OCI-LY1 (cell line): Measurements from ENCODE around the gene BSG.

Experiments
- H2AFZ ChIP-seq: fragments of 200-600 bp; sonication (generic), shearing (Covaris generic); 2 replicates; pipeline ENCODE4 v1.6.0; 2014; ENCODE audit warnings: antibody characterized with exemption, mild to moderate bottlenecking, low read length
- H3F3A ChIP-seq: fragments of 200-600 bp; sonication (generic), shearing (Covaris generic); 2 replicates; pipeline ENCODE4 v1.6.0; 2014; ENCODE audit warnings: mild to moderate bottlenecking, antibody characterized with exemption, low read length, moderate library complexity; ENCODE audit not compliant: insufficient read depth
- H3K27ac ChIP-seq: fragments of 200-600 bp; sonication (generic); 2 replicates; pipeline ENCODE4 v1.5.1; 2014; ENCODE audit warnings: low read length, mixed run types, mild to moderate bottlenecking, low read depth; ENCODE audit not compliant: poor library complexity, severe bottlenecking
- H3K27me3 ChIP-seq: fragments of 200-600 bp; sonication (generic); 2 replicates; pipeline ENCODE4 v1.6.0; 2014; ENCODE audit warnings: antibody characterized with exemption, mild to moderate bottlenecking, low read length, moderate library complexity; ENCODE audit not compliant: insufficient read depth
- H3K36me3 ChIP-seq: fragments of 200-600 bp; sonication (generic); 2 replicates; pipeline ENCODE4 v1.6.1; 2014; ENCODE audit warnings: mild to moderate bottlenecking, antibody characterized with exemption, low read length, moderate library complexity, mixed read lengths; ENCODE audit not compliant: insufficient read depth
- H3K4me1 ChIP-seq: fragments of 200-600 bp; sonication (generic); 2 replicates; pipeline ENCODE4 v1.5.1; 2014; ENCODE audit warnings: mild to moderate bottlenecking, low read length, moderate library complexity; ENCODE audit not compliant: insufficient read depth, severe bottlenecking
- H3K4me2 ChIP-seq: fragments of 200-600 bp; sonication (generic), shearing (Covaris generic); 2 replicates; pipeline ENCODE4 v1.6.1; 2014; ENCODE audit warnings: low read length
- H3K4me3 ChIP-seq: fragments of 200-600 bp; sonication (generic); 2 replicates; pipeline ENCODE4 v1.5.1; 2014; ENCODE audit warnings: low read length, low read depth, mild to moderate bottlenecking, mixed read lengths; ENCODE audit not compliant: poor library complexity, severe bottlenecking
- H3K79me2 ChIP-seq: fragments of 200-600 bp; shearing (Covaris generic); 2 replicates; pipeline ENCODE4 v1.6.1; 2016; ENCODE audit warnings: mixed run types, low read length, mixed read lengths; ENCODE audit not compliant: insufficient read depth
- H3K9ac ChIP-seq: fragments of 200-600 bp; sonication (generic), shearing (Covaris generic); 2 replicates; pipeline ENCODE4 v1.6.1; 2014; ENCODE audit warnings: mild to moderate bottlenecking, low read length, mixed read lengths
- H3K9me2 ChIP-seq: fragments of 200-600 bp; sonication (generic), shearing (Covaris generic); 2 replicates; pipeline ENCODE4 v1.6.1; 2014; ENCODE audit warnings: low read depth, mild to moderate bottlenecking, low read length, mixed read lengths
- H3K9me3 ChIP-seq: fragments of 200-600 bp; shearing (Covaris generic); 2 replicates; pipeline ENCODE4 v1.6.1; 2014; ENCODE audit warnings: low read length, mixed read lengths
- H4K20me1 ChIP-seq: fragments of 200-600 bp; sonication (generic), shearing (Covaris generic); 2 replicates; pipeline ENCODE4 v1.6.0; 2016; ENCODE audit warnings: mild to moderate bottlenecking, low read length; ENCODE audit not compliant: insufficient read depth
- EZH2 ChIP-seq: fragments of 200-600 bp; sonication (generic), shearing (Covaris generic); IDR thresholded peaks from 2 replicates; pipeline ENCODE4 v1.8.0; 2017; ENCODE audit warnings: borderline replicate concordance, mixed run types, mild to moderate bottlenecking, antibody characterized with exemption, low read length, moderate library complexity, mixed read lengths
- TF ChIP-seq, protein P1 (sequence below): fragments of 200-600 bp; sonication (generic), shearing (Covaris generic); IDR thresholded peaks from 2 replicates; pipeline ENCODE4 v1.5.1; 2017; ENCODE audit warnings: mild to moderate bottlenecking, antibody characterized with exemption, low read length, moderate library complexity, mixed read lengths

Gene BSG

DNA sequence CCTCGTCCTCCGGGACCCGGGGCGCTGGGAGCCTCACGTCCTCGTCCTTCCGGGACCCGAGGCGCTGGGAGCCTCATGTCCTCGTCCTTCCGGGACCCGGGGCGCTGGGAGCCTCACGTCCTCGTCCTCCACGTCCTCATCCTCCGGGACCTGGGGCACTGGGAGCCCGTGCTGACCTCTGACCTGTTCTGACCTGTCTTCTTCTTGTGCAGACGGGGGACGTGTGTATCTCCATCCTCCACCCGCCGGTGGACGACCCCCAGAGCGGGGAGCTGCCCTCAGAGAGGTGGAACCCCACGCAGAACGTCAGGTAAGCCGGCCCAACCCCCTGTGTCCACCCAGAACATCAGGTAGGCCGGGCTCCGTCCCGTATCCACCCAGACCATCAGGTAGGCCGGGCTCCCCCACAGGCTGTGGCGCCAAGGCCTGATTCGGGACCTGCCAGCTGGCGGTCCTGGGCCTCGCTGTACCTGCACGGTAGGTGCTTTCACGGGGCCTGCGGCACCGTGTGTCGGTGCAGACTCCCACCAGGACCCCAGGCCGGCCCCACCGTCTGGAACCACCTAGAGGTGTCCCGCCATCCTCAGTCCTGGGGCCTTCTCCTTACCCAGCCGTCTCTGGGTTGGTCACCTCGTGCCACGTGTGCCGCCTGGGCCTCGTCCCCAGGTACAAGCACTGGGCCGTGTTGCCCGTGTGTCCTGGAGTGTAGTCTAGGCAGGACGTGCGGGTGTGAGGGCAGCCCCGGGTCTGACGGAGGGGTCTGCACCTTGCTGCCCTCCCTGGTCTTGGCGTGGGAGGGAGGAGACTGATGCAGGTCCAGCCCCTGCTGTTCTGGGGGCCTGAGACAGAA, 36.1 kb upstream of the BSG start:
- H3K9me3 ChIP-seq: no peaks in the 10 kb centered on the region

DNA sequence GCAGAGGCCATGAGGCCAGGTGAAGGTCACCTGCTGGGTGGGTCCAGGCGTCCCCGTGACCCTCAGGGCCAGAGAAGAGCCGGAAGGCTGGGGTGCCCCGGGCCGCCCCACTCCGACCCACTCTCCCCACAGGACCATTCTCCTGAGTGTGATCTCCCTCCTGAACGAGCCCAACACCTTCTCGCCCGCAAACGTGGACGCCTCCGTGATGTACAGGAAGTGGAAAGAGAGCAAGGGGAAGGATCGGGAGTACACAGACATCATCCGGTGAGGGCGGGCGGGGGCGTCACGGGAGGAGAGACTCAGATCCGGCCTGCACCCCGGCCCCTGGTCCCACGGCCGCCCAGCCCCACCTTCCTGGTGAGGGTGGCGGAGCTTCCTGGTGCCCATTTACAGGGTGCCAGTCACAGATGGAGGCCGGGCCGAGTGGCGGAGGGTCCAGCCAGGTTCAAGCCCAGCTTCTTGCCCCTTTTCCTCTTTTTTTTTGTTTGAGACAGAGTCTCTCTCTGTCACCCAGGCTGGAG, 35.5 kb upstream of the BSG start:
- H3K36me3 ChIP-seq: peaks cover 14% of the 10 kb centered on the region
- no peak overlapping the region for H3K4me3 ChIP-seq
- H3K9me2 ChIP-seq: no peaks in the 10 kb centered on the region
- no peak overlapping the region for H3K9ac ChIP-seq
- H4K20me1 ChIP-seq: no peaks in the 10 kb centered on the region
- H3K27me3 ChIP-seq: no peaks in the 10 kb centered on the region
- peaks cover 19% of the 10 kb centered on the region for H3K4me1 ChIP-seq
- H3K4me2 ChIP-seq: no peak overlapping the region
- no peak overlapping the region for H3K27ac ChIP-seq
- TF ChIP-seq, protein P1, sequence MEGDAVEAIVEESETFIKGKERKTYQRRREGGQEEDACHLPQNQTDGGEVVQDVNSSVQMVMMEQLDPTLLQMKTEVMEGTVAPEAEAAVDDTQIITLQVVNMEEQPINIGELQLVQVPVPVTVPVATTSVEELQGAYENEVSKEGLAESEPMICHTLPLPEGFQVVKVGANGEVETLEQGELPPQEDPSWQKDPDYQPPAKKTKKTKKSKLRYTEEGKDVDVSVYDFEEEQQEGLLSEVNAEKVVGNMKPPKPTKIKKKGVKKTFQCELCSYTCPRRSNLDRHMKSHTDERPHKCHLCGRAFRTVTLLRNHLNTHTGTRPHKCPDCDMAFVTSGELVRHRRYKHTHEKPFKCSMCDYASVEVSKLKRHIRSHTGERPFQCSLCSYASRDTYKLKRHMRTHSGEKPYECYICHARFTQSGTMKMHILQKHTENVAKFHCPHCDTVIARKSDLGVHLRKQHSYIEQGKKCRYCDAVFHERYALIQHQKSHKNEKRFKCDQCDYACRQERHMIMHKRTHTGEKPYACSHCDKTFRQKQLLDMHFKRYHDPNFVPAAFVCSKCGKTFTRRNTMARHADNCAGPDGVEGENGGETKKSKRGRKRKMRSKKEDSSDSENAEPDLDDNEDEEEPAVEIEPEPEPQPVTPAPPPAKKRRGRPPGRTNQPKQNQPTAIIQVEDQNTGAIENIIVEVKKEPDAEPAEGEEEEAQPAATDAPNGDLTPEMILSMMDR: no peak
- TF ChIP-seq EZH2: no peak
- no peaks in the 10 kb centered on the region for H3K79me2 ChIP-seq
- H2AFZ ChIP-seq: no peak overlapping the region
- no peaks in the 10 kb centered on the region for H3K9me3 ChIP-seq
- H3F3A ChIP-seq: no peaks in the 10 kb centered on the region

More for the DNA sequence above, 36.1 kb upstream of the BSG start:
- Histone ChIP-seq H3K36me3 (peaks cover 14% of the 10 kb centered on the region), H3K4me1 (peaks cover 19% of the 10 kb centered on the region), H3F3A (no peaks in the 10 kb centered on the region), H3K9ac (no peak overlapping the region), H3K79me2 (no peaks in the 10 kb centered on the region), H3K27me3 (no peaks in the 10 kb centered on the region), H3K4me2 (no peak overlapping the region), H3K9me2 (no peaks in the 10 kb centered on the region), H4K20me1 (no peaks in the 10 kb centered on the region), H3K4me3 (no peak overlapping the region), H2AFZ (no peak overlapping the region), H3K27ac (no peak overlapping the region)
- no peak for TF ChIP-seq EZH2
- TF ChIP-seq, protein P1: no peak

DNA sequence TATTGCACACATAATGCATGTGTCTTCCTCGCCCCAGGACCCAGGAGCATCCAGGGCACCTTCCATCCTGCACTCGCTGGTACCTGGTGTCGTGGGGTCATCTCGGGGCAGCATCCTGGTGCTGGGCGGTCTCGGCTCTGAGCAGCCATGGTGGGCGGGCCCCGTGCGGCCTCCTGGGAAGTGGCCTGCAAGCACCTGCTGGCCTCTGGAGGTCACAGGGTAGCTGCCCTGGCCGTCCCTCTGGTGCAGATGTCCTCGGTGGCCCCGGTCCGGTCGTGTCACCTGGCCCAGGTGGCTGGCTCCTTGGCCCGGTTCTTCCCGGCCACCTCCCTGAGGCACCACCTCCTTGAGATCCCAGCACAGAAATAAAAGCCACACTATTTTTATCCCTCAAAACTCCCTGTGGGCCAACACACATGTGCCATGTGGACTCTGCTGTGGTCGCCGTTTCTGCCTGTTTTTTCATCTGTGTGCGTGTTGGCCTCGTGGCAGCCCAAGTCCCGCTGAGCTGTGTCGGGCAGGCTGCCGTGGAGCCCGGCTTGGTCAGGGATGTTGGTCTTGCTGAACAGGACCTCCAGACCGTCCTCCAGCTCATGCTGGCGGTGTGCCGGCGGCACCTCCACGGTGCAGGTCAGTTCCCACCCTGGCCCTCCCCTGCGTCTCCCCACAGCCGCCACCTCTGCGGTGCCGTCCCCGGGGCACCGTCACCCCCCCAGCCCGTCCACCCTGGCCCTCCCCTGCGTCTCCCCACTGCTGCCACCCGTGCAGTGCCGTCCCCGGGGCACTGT, 33.6 kb upstream of the BSG start:
- no peak for TF ChIP-seq EZH2
- TF ChIP-seq, protein P1: no peak
- no peaks in the 10 kb centered on the region for H3K9me3 ChIP-seq
- H3K79me2 ChIP-seq: no peaks in the 10 kb centered on the region
- no peak overlapping the region for H3K27ac ChIP-seq
- H3K4me1 ChIP-seq: peaks cover 7% of the 10 kb centered on the region
- H3K27me3 ChIP-seq: no peaks in the 10 kb centered on the region
- H3K9me2 ChIP-seq: no peaks in the 10 kb centered on the region
- no peaks in the 10 kb centered on the region for H3F3A ChIP-seq
- no peak overlapping the region for H3K4me2 ChIP-seq
- H3K9ac ChIP-seq: no peak overlapping the region
- H2AFZ ChIP-seq: no peak overlapping the region
- peaks cover 14% of the 10 kb centered on the region for H3K36me3 ChIP-seq
- H3K4me3 ChIP-seq: no peak overlapping the region
- H4K20me1 ChIP-seq: no peaks in the 10 kb centered on the region
